HepG2 (cell line): Measurements from ENCODE around the gene NEK5. TPM values are rescaled to one million over a fixed set of nuclear protein-coding genes. Genes with fewer than 3 reads are reported as not detected.
A peak's percentile ranks its signal among the peaks of the same experiment; 100 is the strongest.

Experiments
- ATAC-seq: fragments of 200-7000 bp; cut with Tn5 transposase; 3 replicates; pipeline ENCODE4 v1.9.1; 2020; ENCODE audit warnings: mild to moderate bottlenecking, moderate library complexity
- BruUV-seq: library from RNA; stranded (reverse); fragments of 400-500 nt; replicated peaks from 2 replicates; lab custom pipeline; 2021; lab: Mats Ljungman, UMichigan
- CTCF ChIA-PET: fragments of 300-600 bp; formaldehyde crosslinking; extraction: SDS; loops from one replicate; lab custom pipeline; 2021; ENCODE audit warnings: low total read pairs, inconsistent platforms, low intra/inter-chr PET ratio; lab: Yijun Ruan, JAX
- POLR2A ChIA-PET: fragments of 350-600 bp; sonication (Branson Sonifier 250); formaldehyde crosslinking; loops from one replicate; lab custom pipeline; 2020; ENCODE audit warnings: antibody characterized with exemption, inconsistent platforms; lab: Yijun Ruan, JAX
- DNase-seq: peaks from one replicate; pipeline ENCODE4 v3.0.0-alpha.2; 2015; ENCODE audit warnings: low spot score
- FAIRE-seq: peaks from 3 replicates; lab custom pipeline; 2011; peaks lifted over from hg19 to GRCh38; lab: Jason Lieb, UNC
- H2AFZ ChIP-seq: one replicate; pipeline ENCODE4 v1.6.1; 2011; ENCODE audit warnings: low read length, inconsistent platforms
- H3K27ac ChIP-seq: fragments of 300-600 bp; 3 replicates; pipeline ENCODE4 v1.8.0; 2011; ENCODE audit warnings: mixed run types, mild to moderate bottlenecking, mixed read lengths, low read length, inconsistent platforms; ENCODE audit not compliant: insufficient read depth; ENCODE audit errors: extremely low read length
- H3K27me3 ChIP-seq, 2 experiments: fragments of 200-600 bp in 1 of 2; 2 replicates in 1 of 2; 3 replicates in 1 of 2; pipeline versions ENCODE4 v1.6.0 to v1.8.0; 2011; ENCODE audit warnings: low read length in 2 of 2, mild to moderate bottlenecking in 2 of 2, moderate library complexity in 2 of 2, inconsistent platforms in 1 of 2; ENCODE audit not compliant: insufficient read depth in 2 of 2, control insufficient read depth in 1 of 2
- H3K36me3 ChIP-seq, 2 experiments: fragments of 200-600 bp in 1 of 2; replicated peaks in 1 of 2; 2 replicates in 1 of 2; 3 replicates in 1 of 2; pipeline versions ENCODE4 v1.5.1 to v1.8.0; 2011; ENCODE audit warnings: low read length in 2 of 2, inconsistent platforms in 1 of 2; ENCODE audit not compliant: insufficient read depth in 2 of 2, control insufficient read depth in 1 of 2
- H3K4me1 ChIP-seq: 2 replicates; pipeline ENCODE4 v1.5.1; 2012; ENCODE audit warnings: low read length, inconsistent platforms; ENCODE audit not compliant: insufficient read depth
- H3K4me2 ChIP-seq: 2 replicates; pipeline ENCODE4 v1.6.0; 2011; ENCODE audit warnings: low read depth, low read length, inconsistent platforms
- H3K4me3 ChIP-seq, 3 experiments: fragments of 200-600 bp in 1 of 3; sonication (generic), shearing (Covaris generic) in 1 of 3; replicated peaks in 1 of 3; 2 replicates each; pipeline ENCODE4 v1.5.1; 2011 to 2016; ENCODE audit warnings: low read length in 3 of 3, inconsistent platforms in 2 of 3, low read depth in 2 of 3, mild to moderate bottlenecking in 2 of 3, control low read depth in 1 of 3, mixed read lengths in 1 of 3; ENCODE audit not compliant: insufficient read depth in 1 of 3
- H3K79me2 ChIP-seq: one replicate; pipeline ENCODE4 v1.6.1; 2011; ENCODE audit warnings: low read length, inconsistent platforms; ENCODE audit not compliant: insufficient read depth
- H3K9ac ChIP-seq: 2 replicates; pipeline ENCODE4 v1.6.0; 2011; ENCODE audit warnings: mild to moderate bottlenecking, low read depth, low read length, inconsistent platforms; ENCODE audit not compliant: insufficient read depth
- H3K9me3 ChIP-seq: 2 replicates; pipeline ENCODE4 v1.5.1; 2012; ENCODE audit warnings: mild to moderate bottlenecking, low read length
- H4K20me1 ChIP-seq: 2 replicates; pipeline ENCODE4 v1.6.0; 2011; ENCODE audit warnings: inconsistent platforms, mild to moderate bottlenecking, low read length, moderate library complexity; ENCODE audit not compliant: insufficient read depth
- GATA4 ChIP-seq: sonication (generic); IDR thresholded peaks from 2 replicates; pipeline ENCODE4 v1.6.1; 2016; ENCODE audit warnings: antibody characterized with exemption, low read depth, borderline replicate concordance
- GATAD2A ChIP-seq: IDR thresholded peaks from 2 replicates; pipeline ENCODE4 v1.6.1; 2016
- MAZ ChIP-seq, 2 experiments: sonication (generic) in 1 of 2; formaldehyde crosslinking in 1 of 2; IDR thresholded peaks; 2 replicates each; pipeline versions ENCODE4 v1.5.0 to v1.6.1; 2012 to 2020; ENCODE audit warnings: low read depth in 2 of 2, mild to moderate bottlenecking in 2 of 2, borderline replicate concordance in 1 of 2, improper control_type of control experiment in 1 of 2, low read length in 1 of 2, missing genetic modification reagents in 1 of 2, moderate library complexity in 1 of 2
- RBM39 ChIP-seq: fragments of 200-400 bp; formaldehyde crosslinking; IDR thresholded peaks from one replicate; pipeline ENCODE4 v1.6.1; 2018; ENCODE audit warnings: antibody characterized with exemption, mild to moderate bottlenecking, low read depth, low read length; ENCODE audit not compliant: poor library complexity, severe bottlenecking
- RORA ChIP-seq: sonication (generic); formaldehyde crosslinking; IDR thresholded peaks from 2 replicates; pipeline ENCODE4 v1.5.0; 2020; ENCODE audit warnings: mild to moderate bottlenecking, missing genetic modification reagents, moderate library complexity
- ZMYM4 ChIP-seq: sonication (generic); formaldehyde crosslinking; IDR thresholded peaks from 2 replicates; pipeline ENCODE4 v1.8.1; 2023; ENCODE audit warnings: mild to moderate bottlenecking, missing genetic modification reagents
- ZNF326 ChIP-seq: sonication (generic); formaldehyde crosslinking; IDR thresholded peaks from 2 replicates; pipeline ENCODE4 v1.4.0; 2020; ENCODE audit warnings: missing genetic modification reagents, borderline replicate concordance
- ZNF550 ChIP-seq: sonication (generic); formaldehyde crosslinking; IDR thresholded peaks from 2 replicates; pipeline ENCODE4 v1.4.0; 2020; ENCODE audit warnings: mild to moderate bottlenecking, missing genetic modification reagents, borderline replicate concordance
- ZNF878 ChIP-seq: sonication (generic); formaldehyde crosslinking; IDR thresholded peaks from 2 replicates; pipeline ENCODE4 v1.8.1; 2023; ENCODE audit warnings: mild to moderate bottlenecking, missing genetic modification reagents, moderate library complexity
- ZSCAN21 ChIP-seq: sonication (generic); formaldehyde crosslinking; IDR thresholded peaks from 2 replicates; pipeline ENCODE4 v1.8.0; 2022; ENCODE audit warnings: mild to moderate bottlenecking, missing genetic modification reagents, moderate library complexity, borderline replicate concordance
- WGBS: methylation state at CpG from one replicate; pipeline ENCODE4 v1.1.6; 2017; ENCODE audit warnings: low lambda C conversion rate; 5-methylcytosine and 5-hydroxymethylcytosine counted together
- in situ Hi-C: cut with HindIII; loops from 2 replicates; pipeline ENCODE4 v1.10.0; 2017; ENCODE audit warnings: low pct_unique_long_range_greater_than_20kb; ENCODE audit not compliant: extremely low pct_ligation_motif_present
- intact Hi-C: fragments of 100-400 bp; cut with micrococcal nuclease; formaldehyde crosslinking; loops from one replicate; pipeline ENCODE4 v1.10.0; 2022; ENCODE audit not compliant: unreplicated experiment
- polyA plus RNA-seq, 8 experiments: library from polyadenylated mRNA; depleted of rRNA in 3 of 8; stranded (reverse) in 7 of 8; unstranded in 1 of 8; fragments of >200 nt; fragmentation: Illumina TruSeq in 4 of 8; extraction: Trizol in 4 of 8; gene quantifications; 2 replicates each; pipeline versions ENCODE4 v1.2.1 to v1.2.3, GENCODE V29; 2011 to 2016; ENCODE audit warnings: low read depth in 4 of 8, missing spikeins in 1 of 8, mixed read lengths in 1 of 8; ENCODE audit not compliant: insufficient read depth in 1 of 8
- total RNA-seq, 5 experiments: library from RNA; depleted of rRNA; stranded (reverse); fragments of >200 nt; fragmentation: Illumina TruSeq; extraction: Trizol; gene quantifications; 2 replicates each; pipeline ENCODE4 v1.2.3, GENCODE V29; 2016; ENCODE audit warnings: low read depth in 1 of 5
- TF ChIP-seq, protein P1 (sequence below): sonication (generic); formaldehyde crosslinking; IDR thresholded peaks from 2 replicates; pipeline ENCODE4 v1.4.0; 2020; ENCODE audit warnings: low read depth, missing genetic modification reagents
- TF ChIP-seq, protein P2 (sequence below): sonication (generic); formaldehyde crosslinking; IDR thresholded peaks from 2 replicates; pipeline ENCODE4 v1.5.0; 2020; ENCODE audit warnings: mild to moderate bottlenecking, low read depth, missing genetic modification reagents, borderline replicate concordance
- TF ChIP-seq, protein P3 (sequence below), 2 experiments: sonication (generic) in 1 of 2; formaldehyde crosslinking in 1 of 2; IDR thresholded peaks; 2 replicates each; pipeline versions ENCODE4 v1.4.0 to v1.6.1; 2016 to 2020; ENCODE audit warnings: borderline replicate concordance in 1 of 2, low read depth in 1 of 2, mild to moderate bottlenecking in 1 of 2, missing genetic modification reagents in 1 of 2

Gene NEK5
- total and polyA plus RNA-seq, 2 of the 13 experiments (the other 11 are each of a cell fraction or from before 2014, with no cell fraction given) = 0.12 to 0.22 TPM

DNA sequence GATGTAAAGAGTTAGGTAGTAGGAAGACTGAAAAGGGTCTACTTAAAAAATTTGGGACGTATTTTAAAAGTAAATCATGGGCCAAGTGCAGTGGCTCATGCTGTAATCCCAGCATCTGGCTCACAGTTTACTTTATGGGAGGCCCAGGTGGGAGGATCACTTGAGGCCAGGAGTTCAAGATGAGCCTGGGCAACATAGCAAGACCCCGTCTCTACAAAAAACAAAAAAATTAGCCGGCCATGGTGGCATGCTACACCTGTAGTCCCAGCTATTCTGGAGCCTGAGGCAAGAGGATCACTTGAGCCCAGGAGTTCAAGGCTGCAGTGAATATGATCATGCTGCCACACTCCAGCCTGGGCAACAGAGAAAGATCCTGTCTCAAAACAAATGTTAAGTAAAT lies 81.4 kb downstream of the NEK5 start (continued):
- TF ChIP-seq MAZ (IDR thresholded peaks at IDR 0.05; ENCODE audit: borderline replicate concordance, low read depth, low read length) (no peak), MAZ (CRISPR knock-in tag; IDR thresholded peaks at IDR 0.05; ENCODE audit: low read depth) (no peak), RBM39 (no peak)

DNA sequence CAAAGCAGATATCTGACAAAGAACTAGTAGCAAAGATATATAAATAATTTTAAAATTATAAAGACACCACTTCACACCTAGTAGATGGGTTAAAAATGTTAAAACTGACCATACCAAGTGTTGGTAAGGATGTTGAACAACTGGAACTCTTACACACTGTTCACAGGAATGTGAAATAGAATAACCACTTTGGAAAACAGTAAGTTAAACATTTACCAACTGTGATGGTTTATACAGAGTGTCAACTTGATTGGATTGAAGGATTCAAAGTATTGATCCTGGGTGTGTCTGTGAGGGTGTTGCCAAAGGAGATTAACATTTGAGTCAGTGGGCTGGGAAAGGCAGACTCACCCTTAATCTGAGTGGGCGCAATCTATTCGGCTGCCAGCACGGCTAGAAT lies 85.2 kb downstream of the NEK5 start:
- 62% methylated on average over 3 of the region's 3 CpGs for WGBS
- peak; percentile 93 for ATAC-seq
- Histone ChIP-seq H3K36me3 (no peaks in the 10 kb centered on the region), H3K4me3 (no peak overlapping the region), H3K4me1 (peaks cover 14% of the 10 kb centered on the region), H2AFZ (no peak overlapping the region), H3K27ac (no peak overlapping the region), H3K27me3 (no peaks in the 10 kb centered on the region), H3K4me2 (peak overlapping the region; percentile 7; the same call in 1 of the 2 replicates), H3K79me2 (no peaks in the 10 kb centered on the region), H4K20me1 (no peaks in the 10 kb centered on the region), H3K9me3 (no peaks in the 10 kb centered on the region), H3K9ac (no peak overlapping the region)
- DNase-seq = peak; percentile 35
- in situ Hi-C loops (no loop called here), intact Hi-C loops (loop anchor here (2.0 kb wide), 1 partner anchor 31 kb away; the partner anchor contains the start of gene ALG11)
- ChIA-PET CTCF (no interaction called here), POLR2A (no interaction called here)
- peak; percentile 12 for FAIRE-seq
- BruUV-seq = no TSS peak
- TF ChIP-seq, protein P1, sequence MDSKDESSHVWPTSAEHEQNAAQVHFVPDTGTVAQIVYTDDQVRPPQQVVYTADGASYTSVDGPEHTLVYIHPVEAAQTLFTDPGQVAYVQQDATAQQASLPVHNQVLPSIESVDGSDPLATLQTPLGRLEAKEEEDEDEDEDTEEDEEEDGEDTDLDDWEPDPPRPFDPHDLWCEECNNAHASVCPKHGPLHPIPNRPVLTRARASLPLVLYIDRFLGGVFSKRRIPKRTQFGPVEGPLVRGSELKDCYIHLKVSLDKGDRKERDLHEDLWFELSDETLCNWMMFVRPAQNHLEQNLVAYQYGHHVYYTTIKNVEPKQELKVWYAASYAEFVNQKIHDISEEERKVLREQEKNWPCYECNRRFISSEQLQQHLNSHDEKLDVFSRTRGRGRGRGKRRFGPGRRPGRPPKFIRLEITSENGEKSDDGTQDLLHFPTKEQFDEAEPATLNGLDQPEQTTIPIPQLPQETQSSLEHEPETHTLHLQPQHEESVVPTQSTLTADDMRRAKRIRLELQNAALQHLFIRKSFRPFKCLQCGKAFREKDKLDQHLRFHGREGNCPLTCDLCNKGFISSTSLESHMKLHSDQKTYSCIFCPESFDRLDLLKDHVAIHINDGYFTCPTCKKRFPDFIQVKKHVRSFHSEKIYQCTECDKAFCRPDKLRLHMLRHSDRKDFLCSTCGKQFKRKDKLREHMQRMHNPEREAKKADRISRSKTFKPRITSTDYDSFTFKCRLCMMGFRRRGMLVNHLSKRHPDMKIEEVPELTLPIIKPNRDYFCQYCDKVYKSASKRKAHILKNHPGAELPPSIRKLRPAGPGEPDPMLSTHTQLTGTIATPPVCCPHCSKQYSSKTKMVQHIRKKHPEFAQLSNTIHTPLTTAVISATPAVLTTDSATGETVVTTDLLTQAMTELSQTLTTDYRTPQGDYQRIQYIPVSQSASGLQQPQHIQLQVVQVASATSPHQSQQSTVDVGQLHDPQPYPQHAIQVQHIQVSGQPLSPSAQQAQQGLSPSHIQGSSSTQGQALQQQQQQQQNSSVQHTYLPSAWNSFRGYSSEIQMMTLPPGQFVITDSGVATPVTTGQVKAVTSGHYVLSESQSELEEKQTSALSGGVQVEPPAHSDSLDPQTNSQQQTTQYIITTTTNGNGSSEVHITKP (CRISPR knock-in tag) = no peak
- TF ChIP-seq ZNF326 = no peak
- TF ChIP-seq ZNF550 (CRISPR knock-in tag) = no peak
- TF ChIP-seq, protein P2, sequence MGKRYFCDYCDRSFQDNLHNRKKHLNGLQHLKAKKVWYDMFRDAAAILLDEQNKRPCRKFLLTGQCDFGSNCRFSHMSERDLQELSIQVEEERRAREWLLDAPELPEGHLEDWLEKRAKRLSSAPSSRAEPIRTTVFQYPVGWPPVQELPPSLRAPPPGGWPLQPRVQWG (CRISPR knock-in tag) = no peak
- TF ChIP-seq ZSCAN21 = no peak
- TF ChIP-seq ZNF878 (CRISPR knock-in tag) = no peak
- TF ChIP-seq, protein P3, sequence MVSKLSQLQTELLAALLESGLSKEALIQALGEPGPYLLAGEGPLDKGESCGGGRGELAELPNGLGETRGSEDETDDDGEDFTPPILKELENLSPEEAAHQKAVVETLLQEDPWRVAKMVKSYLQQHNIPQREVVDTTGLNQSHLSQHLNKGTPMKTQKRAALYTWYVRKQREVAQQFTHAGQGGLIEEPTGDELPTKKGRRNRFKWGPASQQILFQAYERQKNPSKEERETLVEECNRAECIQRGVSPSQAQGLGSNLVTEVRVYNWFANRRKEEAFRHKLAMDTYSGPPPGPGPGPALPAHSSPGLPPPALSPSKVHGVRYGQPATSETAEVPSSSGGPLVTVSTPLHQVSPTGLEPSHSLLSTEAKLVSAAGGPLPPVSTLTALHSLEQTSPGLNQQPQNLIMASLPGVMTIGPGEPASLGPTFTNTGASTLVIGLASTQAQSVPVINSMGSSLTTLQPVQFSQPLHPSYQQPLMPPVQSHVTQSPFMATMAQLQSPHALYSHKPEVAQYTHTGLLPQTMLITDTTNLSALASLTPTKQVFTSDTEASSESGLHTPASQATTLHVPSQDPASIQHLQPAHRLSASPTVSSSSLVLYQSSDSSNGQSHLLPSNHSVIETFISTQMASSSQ (IDR thresholded peaks at IDR 0.05; ENCODE audit: low read depth) = peak; percentile 84
- TF ChIP-seq, protein P3 (CRISPR knock-in tag; IDR thresholded peaks at IDR 0.05; ENCODE audit: borderline replicate concordance) = peak; percentile 62; the same call in 1 of the 2 replicates
- no peak for TF ChIP-seq RORA (CRISPR knock-in tag)
- TF ChIP-seq GATAD2A (CRISPR knock-in tag) = peak; percentile 41
- TF ChIP-seq ZMYM4 (CRISPR knock-in tag) = peak; percentile 54; the same call in 1 of the 2 replicates
- no peak for TF ChIP-seq GATA4
